SKM-1 treated with dmso at 0.1 percent for 144 hours (cell line): Measurements from ENCODE around the gene GTPBP4.
A peak's percentile ranks its signal among the peaks of the same experiment; 100 is the strongest.
"Not testable (repeated sequence)": the region's sequence is repeated elsewhere in the genome, so short reads cannot be mapped to it uniquely, and the experiment has no call there.

Experiments used
- DNase-seq: peaks from one replicate; lab custom pipeline; 2025; ENCODE audit not compliant: unreplicated experiment; lab: John Stamatoyannopoulos, UW

The GTPBP4 gene

DNA sequence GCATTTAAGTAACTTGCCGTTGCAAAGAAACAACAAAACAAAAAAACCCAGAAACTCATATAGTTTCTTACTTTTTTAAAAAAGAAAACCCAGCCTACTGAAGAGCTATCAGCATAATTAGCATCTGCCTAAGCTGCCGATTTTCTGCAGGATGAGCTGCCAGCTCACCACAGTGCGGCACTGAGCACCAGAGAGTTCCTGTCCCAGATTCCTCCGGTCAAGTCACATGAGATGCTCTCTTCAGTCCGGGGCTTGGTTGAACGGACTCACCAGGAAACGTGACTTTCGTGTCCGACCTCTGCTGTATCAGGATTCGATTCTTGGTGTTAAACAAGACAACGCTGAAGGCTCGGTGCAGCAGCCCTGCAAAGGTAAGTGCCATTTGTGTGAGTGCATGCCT, 34.2 kb downstream of the GTPBP4 start:
- no peak for DNase-seq

- no peak for DNase-seq
These were observed 35.9 kb downstream of the GTPBP4 start for GRCh38 chr10:1024103-1024502.

DNA sequence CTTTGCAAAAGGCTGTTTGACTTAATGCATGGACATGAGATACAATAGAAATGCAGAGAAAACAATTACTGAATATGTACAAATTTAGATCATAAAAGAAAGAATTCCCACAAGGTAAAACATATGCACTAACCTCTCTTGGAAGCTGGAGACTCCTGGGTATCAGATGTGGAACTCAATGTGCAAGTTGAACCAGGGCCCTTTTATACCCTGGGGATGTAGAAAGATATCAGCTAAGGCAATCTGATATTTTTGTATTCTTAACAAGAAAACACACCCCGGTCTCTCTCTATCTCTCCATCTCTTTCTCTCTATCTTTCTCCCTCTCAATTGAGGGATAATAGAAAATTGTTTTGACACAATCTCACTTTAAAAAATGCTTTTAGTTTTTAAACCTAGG, 37.4 kb downstream of the GTPBP4 start, which contains the start of gene IDI2:
TSS of gene IDI2 (minus strand) at position 177 of the 400 bp plus-strand sequence. CDS start 1,136 bp downstream, outside the sequence.
- no peak for DNase-seq

DNA sequence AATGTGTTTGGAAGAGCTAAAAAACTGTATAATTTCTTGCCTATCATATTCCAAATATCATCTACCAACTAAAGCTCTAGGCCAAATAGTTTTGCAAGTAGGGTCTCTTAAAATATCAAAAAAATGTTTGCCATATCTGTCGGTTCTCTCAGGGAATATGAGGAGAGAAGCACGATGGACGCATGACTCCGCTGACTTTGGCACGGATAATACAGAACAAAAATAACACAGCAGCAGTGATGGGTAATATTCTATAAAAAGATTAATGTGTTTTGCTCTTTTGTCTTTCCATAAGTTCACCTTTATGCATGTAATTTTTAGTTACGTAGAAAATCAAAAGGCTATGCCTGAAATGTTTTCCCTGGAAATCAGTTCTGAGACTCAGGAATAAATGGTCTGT, 38.3 kb downstream of the GTPBP4 start:
- no peak for DNase-seq

GRCh38 chr10:1029838-1030237, 41.6 kb downstream of the GTPBP4 start:
- no peak for DNase-seq

- no peak for DNase-seq
These were observed 45.4 kb downstream of the GTPBP4 start for GRCh38 chr10:1033601-1034000.

- DNase-seq: no peak
These were observed 46.5 kb downstream of the GTPBP4 start for GRCh38 chr10:1034758-1035157.

GRCh38 chr10:1035201-1035600, 47.0 kb downstream of the GTPBP4 start:
- no peak for DNase-seq

GRCh38 chr10:1036341-1036791, 48.1 kb downstream of the GTPBP4 start:
- DNase-seq: no peak

DNA sequence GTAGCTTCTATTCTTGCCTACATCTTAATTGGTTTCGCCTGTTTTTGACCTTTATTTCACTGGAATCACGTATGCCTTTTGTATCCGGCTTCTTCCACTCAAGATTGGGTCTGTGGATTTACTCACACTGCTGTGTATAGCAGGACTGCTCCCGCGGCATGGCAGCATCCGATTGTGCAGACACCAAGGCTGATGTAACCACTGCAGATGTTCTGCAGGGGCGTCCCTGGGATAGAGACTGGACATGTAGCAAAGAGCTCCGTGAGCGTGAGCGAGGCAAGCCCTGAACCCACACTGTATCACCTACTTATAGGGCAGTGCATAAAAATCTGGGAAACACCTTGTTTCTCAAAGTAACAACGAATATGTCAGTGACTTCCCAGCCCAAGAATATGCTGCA, 48.9 kb downstream of the GTPBP4 start:
- no peak for DNase-seq

DNA sequence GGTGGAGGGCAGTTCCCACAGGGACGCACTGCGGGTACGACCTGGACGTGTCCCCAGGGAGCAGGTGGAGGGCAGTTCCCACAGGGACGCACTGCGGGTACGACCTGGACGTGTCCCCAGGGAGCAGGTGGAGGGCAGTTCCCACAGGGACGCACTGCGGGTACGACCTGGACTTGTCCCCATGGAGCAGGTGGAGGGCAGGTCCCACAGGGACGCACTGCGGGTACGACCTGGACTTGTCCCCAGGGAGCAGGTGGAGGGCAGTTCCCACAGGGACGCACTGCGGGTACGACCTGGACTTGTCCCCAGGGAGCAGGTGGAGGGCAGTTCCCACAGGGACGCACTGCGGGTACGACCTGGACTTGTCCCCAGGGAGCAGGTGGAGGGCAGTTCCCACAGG, 50.5 kb downstream of the GTPBP4 start:
- DNase-seq: not testable (repeated sequence)

DNA sequence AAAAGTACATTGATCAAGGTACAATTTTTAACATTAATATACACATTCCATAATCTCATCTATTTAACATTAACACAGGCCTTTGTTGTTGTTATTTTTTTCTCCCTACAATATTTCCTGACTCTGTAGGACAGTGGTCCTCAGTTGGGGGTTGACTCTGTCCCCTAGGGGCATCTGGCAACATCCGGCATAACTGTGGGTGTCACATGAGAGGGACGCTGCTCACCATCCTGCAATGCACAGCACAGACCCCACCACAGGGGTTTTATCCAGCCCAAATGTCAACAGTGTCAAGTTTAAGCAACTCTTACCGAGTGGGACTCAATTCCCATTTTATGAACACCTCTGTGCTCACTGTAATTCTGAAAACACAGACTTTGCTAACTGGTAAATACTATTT, 51.9 kb downstream of the GTPBP4 start:
- DNase-seq: no peak

GRCh38 chr10:1041514-1041913, 53.3 kb downstream of the GTPBP4 start:
- no peak for DNase-seq

DNA sequence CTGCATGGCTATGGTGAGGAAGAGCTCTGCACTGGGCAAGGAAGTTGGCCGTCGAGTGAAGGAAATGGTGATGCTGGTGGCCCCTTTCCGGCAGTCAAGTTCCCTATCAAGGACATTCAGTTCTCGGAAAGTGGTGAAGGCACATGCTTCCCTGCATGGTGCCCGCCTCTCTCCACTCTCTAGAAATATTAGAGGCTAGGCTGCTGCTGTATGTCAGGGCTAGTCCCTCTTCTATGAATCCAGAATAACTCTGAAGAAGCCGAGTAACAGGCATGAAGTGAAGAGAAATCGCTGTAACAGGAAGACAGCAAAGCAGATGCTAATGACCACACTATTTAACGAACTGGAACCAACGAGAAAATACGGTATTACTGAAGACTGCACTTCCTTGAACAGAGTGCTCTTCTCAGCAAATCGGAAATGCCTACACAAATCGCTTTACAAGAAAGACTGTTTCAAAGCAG, 55.3 kb downstream of the GTPBP4 start:
- DNase-seq: no peak

DNA sequence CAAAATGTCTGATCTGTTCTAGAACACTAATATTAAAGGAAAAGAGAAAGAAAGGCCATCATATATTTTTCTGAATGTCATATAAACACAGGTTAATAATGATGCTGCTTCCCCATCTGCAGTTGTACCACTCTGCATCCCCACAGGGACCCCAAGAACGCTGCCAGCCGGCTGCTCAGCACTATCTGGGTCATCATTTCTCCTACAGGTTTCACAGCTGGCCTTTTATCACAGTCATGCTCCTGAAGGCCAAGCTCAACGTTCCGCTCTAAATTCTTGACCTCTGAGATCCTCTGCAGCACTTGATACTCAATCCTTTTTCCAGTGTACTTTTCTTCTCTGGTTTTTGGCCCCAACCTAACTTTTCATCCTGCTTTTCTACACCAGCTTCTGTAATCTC, 55.9 kb downstream of the GTPBP4 start:
- DNase-seq: no peak

- no peak for DNase-seq
These were observed 56.7 kb downstream of the GTPBP4 start for GRCh38 chr10:1044964-1045363.

- no peak for DNase-seq
These were observed 57.2 kb downstream of the GTPBP4 start for GRCh38 chr10:1045415-1045814.

DNA sequence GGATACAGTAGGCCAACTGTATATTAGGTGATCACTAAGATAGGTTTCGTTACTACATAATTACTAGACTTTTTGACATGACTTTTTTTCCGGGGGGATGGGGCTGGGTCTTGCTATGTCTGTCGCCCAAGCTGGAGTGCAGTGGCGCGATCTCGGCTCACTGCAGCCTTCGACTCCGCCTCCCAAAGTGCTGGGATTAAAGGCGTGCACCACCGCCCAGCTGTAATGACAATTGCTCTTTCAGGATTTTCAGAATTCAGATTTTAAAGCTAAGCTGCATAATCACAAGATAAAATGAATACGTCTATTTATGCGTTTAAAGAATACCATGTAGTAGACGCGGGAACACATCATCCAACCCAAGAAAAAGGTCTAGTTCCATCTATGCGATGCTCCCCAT, 59.7 kb downstream of the GTPBP4 start:
- DNase-seq: no peak

DNA sequence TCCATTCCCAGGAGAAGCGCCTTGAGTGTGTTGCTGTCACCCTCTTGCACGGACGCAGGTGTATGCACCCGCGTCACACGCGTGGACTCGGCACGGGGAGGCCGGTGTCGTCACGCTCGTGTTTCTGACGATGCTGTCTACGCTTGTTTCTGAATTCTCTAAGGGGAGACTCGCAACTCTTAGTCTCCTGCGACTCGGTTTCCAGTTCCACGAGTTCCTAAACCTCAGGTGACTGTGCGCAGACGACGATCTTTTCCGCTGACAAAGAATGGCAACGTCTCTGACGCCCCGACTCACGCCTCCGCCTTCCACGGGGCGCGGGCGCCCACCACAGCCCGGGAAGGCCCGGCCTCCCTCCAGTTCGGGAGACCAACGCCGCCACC, 60.1 kb downstream of the GTPBP4 start:
- no peak for DNase-seq

GRCh38 chr10:1048732-1049424, 60.6 kb downstream of the GTPBP4 start, which contains the start of gene IDI1:
Gene IDI1 (minus strand): TSS chr10:1049119. CDS start chr10:1049003, 116 bp downstream.
- DNase-seq: peak; percentile 89

DNA sequence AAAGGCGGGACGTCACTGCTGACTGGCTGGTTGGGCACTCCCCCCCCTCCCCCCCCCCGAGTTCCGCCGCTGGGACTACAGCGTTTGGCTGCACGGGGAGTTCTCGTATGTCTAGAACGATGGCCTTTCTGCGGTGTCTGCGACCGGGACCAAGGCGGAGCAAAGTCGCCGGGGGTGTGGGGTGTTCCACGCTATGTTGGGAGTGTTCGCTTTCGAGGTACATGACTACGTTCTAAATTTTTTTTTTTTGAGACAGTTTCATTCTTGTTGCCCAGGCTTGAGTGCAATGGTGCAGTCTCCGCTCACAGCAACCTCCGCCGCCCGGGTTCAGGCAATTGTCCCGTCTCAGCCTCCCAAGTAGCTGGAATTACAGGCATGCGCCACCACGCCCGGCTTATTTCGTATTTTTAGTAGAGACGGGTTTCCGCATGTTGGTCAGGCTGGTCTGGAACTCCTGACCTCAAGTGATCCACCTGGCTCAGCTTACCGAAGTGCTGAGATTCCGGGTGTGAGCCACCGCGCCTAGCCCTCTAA, 61.3 kb downstream of the GTPBP4 start:
- DNase-seq: no peak

GRCh38 chr10:1050145-1050544, 61.9 kb downstream of the GTPBP4 start:
- DNase-seq: no peak

DNA sequence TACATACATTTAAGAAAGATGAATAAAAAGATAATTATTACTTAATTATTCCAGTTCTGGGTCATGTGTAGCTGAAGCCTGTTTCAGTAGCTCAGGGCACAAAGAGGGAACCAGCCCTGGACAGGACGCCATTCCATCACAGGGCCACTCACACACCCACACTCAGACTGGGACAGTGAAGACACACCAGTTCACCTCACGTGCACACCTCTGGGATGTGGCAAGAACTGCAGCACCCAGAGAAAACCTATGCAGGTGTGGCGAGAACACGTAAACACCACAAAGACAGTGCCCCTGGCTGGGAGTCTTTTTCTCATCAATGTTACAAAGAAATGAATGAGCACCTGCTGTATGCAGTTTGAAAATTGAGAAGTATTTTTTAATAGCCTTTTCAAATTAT, 62.3 kb downstream of the GTPBP4 start:
- DNase-seq: no peak
